Adrenal gland (tissue), 5 donors: ENCODE results near the gene TBC1D2.

Source experiments
- POLR2A ChIP-seq, 2 donors: fragments of 450-650 bp; IDR thresholded peaks; one replicate each; pipeline ENCODE4 v1.6.1; 2017; ENCODE audit warnings: antibody characterized with exemption in 2 of 2, mild to moderate bottlenecking in 2 of 2, moderate library complexity in 1 of 2
- TF ChIP-seq, protein P1 (sequence below), 6 experiments: fragments of 450-650 bp in 4 of 6; fragments of 200-600 bp in 2 of 6; sonication (generic) in 1 of 6; IDR thresholded peaks; 1 replicate in 5 of 6; 2 replicates in 1 of 6; pipeline versions ENCODE4 v1.5.1 to v1.8.0; 2016 to 2021; ENCODE audit warnings: antibody characterized with exemption in 6 of 6, mild to moderate bottlenecking in 2 of 6, moderate library complexity in 1 of 6
- donor health status: DM: no; HTN: no; CAD: no.

DNA sequence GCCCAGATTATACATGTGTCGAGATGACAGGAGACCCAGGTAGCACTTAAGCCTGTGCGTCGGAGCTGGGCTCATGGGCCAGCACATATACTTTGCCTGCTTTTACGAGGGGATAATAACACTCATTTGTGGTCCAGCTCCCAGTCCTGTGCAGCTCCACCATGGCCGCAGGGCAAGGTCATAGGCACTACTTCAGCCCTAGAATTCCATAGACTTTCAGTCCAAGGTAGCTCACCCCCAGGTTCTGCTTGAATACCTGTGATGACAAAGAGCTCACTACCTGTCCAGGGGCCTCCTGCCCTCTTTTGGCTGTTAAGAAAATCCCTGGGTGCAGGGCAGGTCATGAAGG lies 64.7 kb downstream of the TBC1D2 start:
- no peak for TF ChIP-seq POLR2A (IDR thresholded peaks at IDR 0.05)
- TF ChIP-seq, protein P1, sequence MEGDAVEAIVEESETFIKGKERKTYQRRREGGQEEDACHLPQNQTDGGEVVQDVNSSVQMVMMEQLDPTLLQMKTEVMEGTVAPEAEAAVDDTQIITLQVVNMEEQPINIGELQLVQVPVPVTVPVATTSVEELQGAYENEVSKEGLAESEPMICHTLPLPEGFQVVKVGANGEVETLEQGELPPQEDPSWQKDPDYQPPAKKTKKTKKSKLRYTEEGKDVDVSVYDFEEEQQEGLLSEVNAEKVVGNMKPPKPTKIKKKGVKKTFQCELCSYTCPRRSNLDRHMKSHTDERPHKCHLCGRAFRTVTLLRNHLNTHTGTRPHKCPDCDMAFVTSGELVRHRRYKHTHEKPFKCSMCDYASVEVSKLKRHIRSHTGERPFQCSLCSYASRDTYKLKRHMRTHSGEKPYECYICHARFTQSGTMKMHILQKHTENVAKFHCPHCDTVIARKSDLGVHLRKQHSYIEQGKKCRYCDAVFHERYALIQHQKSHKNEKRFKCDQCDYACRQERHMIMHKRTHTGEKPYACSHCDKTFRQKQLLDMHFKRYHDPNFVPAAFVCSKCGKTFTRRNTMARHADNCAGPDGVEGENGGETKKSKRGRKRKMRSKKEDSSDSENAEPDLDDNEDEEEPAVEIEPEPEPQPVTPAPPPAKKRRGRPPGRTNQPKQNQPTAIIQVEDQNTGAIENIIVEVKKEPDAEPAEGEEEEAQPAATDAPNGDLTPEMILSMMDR (IDR thresholded peaks at IDR 0.05): no peak
